HFFc6 (cell line): ENCODE data around the gene BCAS3. TPM values are rescaled to one million over a fixed set of nuclear protein-coding genes. Genes with fewer than 3 reads are reported as not detected.
"Not testable (repeated sequence)": the region's sequence is repeated elsewhere in the genome, so short reads cannot be mapped to it uniquely, and the experiment has no call there.

Experiments used
- DNase-seq: peaks from one replicate; pipeline ENCODE4 v3.0.0-alpha.2; 2018
- H3K27ac Mint-ChIP-seq: 2 replicates; pipeline ENCODE4 v1.8.0; 2020; ENCODE audit warnings: mild to moderate bottlenecking, mixed read lengths
- H3K27me3 Mint-ChIP-seq: 2 replicates; pipeline ENCODE4 v1.8.0; 2021; ENCODE audit warnings: mild to moderate bottlenecking, moderate library complexity, mixed read lengths; ENCODE audit not compliant: insufficient read depth
- H3K36me3 Mint-ChIP-seq: 2 replicates; pipeline ENCODE4 v1.8.0; 2021; ENCODE audit warnings: low read depth, mixed read lengths
- H3K4me1 Mint-ChIP-seq: 2 replicates; pipeline ENCODE4 v1.8.0; 2020; ENCODE audit warnings: low read depth, mixed read lengths
- H3K4me3 Mint-ChIP-seq: 2 replicates; pipeline ENCODE4 v1.8.0; 2020; ENCODE audit warnings: mild to moderate bottlenecking, moderate library complexity, mixed read lengths
- H3K9me3 Mint-ChIP-seq: 2 replicates; pipeline ENCODE4 v1.8.0; 2020; ENCODE audit warnings: mild to moderate bottlenecking, mixed read lengths
- total RNA-seq, 6 experiments: library from RNA; stranded (reverse); fragmentation: NEBNext Ultra II Directional; extraction: Animal tissue kit (Norgen Biotek cat#: 25700); gene quantifications; 2 replicates in 1 of 6; 3 replicates in 5 of 6; pipeline ENCODE4 v1.2.3, GENCODE V29; 2021
- TF ChIP-seq, protein P1 (sequence below): fragments of 200-600 bp; sonication (generic); IDR thresholded peaks from 2 replicates; pipeline ENCODE4 v1.5.0; 2021; ENCODE audit warnings: antibody characterized with exemption, mild to moderate bottlenecking

Gene BCAS3
- total RNA-seq, 6 experiments from 2014 or later, result 9.8 to 13.8 (median 12.0) TPM

DNA sequence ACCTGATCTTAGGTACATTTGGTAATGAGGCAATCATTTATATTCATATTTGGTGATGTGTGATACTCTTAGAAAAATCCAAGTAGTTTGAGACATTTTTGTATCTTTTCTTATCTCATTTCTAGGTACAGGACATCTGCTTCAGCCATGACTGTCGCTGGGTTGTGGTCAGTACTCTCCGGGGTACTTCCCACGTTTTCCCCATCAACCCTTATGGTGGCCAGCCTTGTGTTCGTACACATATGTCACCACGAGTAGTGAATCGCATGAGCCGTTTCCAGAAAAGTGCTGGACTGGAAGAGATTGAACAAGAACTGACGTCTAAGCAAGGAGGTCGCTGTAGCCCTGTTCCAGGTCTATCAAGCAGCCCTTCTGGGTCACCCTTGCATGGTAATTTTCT, 312.2 kb downstream of the BCAS3 start:
- H3K36me3 Mint-ChIP-seq, result no peaks in the 10 kb centered on the region
- no peak for DNase-seq
- TF ChIP-seq, protein P1, sequence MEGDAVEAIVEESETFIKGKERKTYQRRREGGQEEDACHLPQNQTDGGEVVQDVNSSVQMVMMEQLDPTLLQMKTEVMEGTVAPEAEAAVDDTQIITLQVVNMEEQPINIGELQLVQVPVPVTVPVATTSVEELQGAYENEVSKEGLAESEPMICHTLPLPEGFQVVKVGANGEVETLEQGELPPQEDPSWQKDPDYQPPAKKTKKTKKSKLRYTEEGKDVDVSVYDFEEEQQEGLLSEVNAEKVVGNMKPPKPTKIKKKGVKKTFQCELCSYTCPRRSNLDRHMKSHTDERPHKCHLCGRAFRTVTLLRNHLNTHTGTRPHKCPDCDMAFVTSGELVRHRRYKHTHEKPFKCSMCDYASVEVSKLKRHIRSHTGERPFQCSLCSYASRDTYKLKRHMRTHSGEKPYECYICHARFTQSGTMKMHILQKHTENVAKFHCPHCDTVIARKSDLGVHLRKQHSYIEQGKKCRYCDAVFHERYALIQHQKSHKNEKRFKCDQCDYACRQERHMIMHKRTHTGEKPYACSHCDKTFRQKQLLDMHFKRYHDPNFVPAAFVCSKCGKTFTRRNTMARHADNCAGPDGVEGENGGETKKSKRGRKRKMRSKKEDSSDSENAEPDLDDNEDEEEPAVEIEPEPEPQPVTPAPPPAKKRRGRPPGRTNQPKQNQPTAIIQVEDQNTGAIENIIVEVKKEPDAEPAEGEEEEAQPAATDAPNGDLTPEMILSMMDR, result no peak
- no peaks in the 10 kb centered on the region for H3K4me1 Mint-ChIP-seq
- H3K27ac Mint-ChIP-seq, result no peak overlapping the region
- H3K27me3 Mint-ChIP-seq, result no peaks in the 10 kb centered on the region; the same call in 1 of the 2 replicates
- no peak overlapping the region for H3K4me3 Mint-ChIP-seq
- H3K9me3 Mint-ChIP-seq, result no peaks in the 10 kb centered on the region

DNA sequence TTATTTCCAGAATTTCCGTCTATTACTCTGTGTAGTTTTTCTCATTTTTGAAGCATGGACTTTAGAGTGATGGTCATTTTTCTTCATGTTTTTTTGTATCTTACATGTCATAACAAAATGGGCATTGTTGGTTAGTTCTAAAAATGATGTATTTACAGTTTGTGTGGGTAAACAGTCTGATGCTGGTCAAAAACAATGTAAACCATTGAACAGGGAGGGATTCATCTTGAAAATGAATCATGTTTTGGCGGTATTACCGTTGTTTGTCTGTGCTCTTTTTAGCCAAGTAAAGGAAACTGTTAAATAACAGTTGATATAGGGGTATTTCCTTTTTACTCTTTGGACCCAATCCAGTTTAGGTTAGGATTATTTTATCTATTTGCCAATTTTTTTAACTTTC, 315.8 kb downstream of the BCAS3 start:
- H3K27ac Mint-ChIP-seq, result no peak overlapping the region
- no peaks in the 10 kb centered on the region for H3K27me3 Mint-ChIP-seq
- H3K4me3 Mint-ChIP-seq, result no peak overlapping the region
- no peak for DNase-seq
- no peaks in the 10 kb centered on the region for H3K9me3 Mint-ChIP-seq
- no peaks in the 10 kb centered on the region for H3K36me3 Mint-ChIP-seq
- H3K4me1 Mint-ChIP-seq, result peaks cover 2% of the 10 kb centered on the region
- TF ChIP-seq, protein P1, result no peak

DNA sequence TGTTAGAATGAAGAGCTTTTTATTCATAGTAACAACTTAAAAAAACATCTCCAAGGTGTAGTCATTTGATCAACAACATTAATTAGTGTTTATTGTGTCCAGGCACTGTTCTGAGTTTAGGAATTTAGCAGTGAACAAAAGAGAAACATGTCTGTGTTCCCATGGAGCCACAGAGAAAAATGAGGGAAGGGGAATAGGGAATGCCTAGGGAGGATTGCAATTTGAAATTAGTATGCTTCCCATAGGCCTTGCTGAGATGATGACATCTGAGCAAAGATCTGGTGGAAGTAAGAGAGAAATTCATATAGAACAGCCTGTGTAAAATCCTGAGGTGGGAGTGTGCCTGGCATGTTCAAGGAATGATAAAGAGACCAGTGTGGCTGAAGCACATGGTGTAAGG, 318.0 kb downstream of the BCAS3 start:
- no peaks in the 10 kb centered on the region for H3K36me3 Mint-ChIP-seq
- TF ChIP-seq, protein P1, result no peak

DNA sequence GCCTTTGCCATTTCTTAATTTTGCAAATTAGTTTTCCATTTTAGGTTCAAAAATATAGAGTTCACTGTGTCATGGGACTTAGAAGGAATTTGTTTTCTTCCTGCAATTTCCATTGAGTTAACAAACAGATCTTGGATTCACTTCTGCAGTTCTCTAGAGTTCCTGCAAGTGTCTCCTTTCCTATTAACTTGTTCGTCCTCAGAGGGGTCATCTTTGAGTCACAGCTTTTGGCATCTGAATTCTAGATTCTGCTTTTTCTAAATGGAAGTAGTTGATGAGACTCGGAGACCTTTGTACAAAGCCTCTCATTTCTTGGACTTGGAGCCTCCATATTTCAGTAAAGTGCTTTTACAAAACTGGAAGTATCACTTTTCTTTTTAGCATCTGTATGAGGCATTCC, 323.3 kb downstream of the BCAS3 start:
- TF ChIP-seq, protein P1, result peak; percentile 79
- Mint-ChIP-seq H3K9me3 (no peaks in the 10 kb centered on the region), H3K27me3 (no peaks in the 10 kb centered on the region), H3K4me3 (peak overlapping the region; percentile 54; the same call in 1 of the 2 replicates), H3K36me3 (peaks cover 4% of the 10 kb centered on the region; the same call in 1 of the 2 replicates), H3K4me1 (peaks cover 49% of the 10 kb centered on the region), H3K27ac (peak overlapping the region; percentile 14; the same call in 1 of the 2 replicates)
- DNase-seq, result peak; percentile 63

More for the DNA sequence above, 318.0 kb downstream of the BCAS3 start:
- no peaks in the 10 kb centered on the region for H3K27me3 Mint-ChIP-seq
- H3K4me1 Mint-ChIP-seq, result peaks cover 15% of the 10 kb centered on the region
- no peak overlapping the region for H3K27ac Mint-ChIP-seq
- no peak for DNase-seq
- H3K9me3 Mint-ChIP-seq, result no peaks in the 10 kb centered on the region
- no peak overlapping the region for H3K4me3 Mint-ChIP-seq

DNA sequence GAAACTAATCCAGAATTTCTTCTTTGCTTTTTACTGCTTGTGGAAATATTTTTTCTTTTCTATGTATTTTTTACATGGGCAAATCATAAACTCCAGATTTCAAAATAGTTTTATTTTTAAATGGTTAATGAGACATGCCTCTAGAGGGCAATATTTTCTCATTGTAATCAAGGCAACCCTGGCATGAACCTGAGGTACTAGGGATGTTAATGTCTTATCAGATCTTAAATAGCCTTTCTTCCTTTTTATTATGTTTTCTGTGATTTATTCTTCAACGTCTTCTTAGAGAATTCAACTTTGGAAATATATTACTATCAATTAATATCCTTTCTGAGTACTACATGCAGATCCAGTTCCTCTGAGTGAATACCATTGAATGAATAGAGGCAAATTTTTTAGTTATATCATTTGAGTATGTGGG, 324.7 kb downstream of the BCAS3 start:
- TF ChIP-seq, protein P1, result peak; percentile 83
- H3K27me3 Mint-ChIP-seq, result no peaks in the 10 kb centered on the region
- DNase-seq, result peak; percentile 22
- no peaks in the 10 kb centered on the region for H3K9me3 Mint-ChIP-seq
- H3K4me1 Mint-ChIP-seq, result peaks cover 49% of the 10 kb centered on the region
- peaks cover 4% of the 10 kb centered on the region; the same call in 1 of the 2 replicates for H3K36me3 Mint-ChIP-seq
- no peak overlapping the region for H3K27ac Mint-ChIP-seq
- H3K4me3 Mint-ChIP-seq, result no peak overlapping the region

DNA sequence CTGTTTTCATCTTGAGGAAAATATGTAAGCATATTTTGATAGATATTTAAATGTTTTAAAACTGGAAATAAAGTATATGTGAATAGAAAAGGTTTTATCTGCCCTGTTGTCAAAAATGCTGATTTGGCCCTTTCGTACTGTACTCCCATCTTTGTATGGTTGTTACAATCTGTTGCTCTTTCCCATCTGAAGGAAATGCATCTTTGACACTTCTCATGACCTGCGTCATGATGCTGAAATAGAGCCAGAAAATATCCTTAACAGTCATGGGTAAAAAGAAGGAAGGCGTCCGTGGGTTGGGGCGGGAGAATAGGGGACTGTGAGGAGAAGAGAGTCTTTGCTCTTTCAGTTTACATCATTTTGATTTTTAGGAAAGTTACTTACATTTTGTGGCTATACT, 327.7 kb downstream of the BCAS3 start:
- Mint-ChIP-seq H3K9me3 (no peaks in the 10 kb centered on the region), H3K36me3 (peaks cover 4% of the 10 kb centered on the region; the same call in 1 of the 2 replicates), H3K4me1 (peaks cover 34% of the 10 kb centered on the region), H3K27me3 (no peaks in the 10 kb centered on the region), H3K27ac (no peak overlapping the region), H3K4me3 (no peak overlapping the region)
- DNase-seq, result no peak
- TF ChIP-seq, protein P1, result no peak

DNA sequence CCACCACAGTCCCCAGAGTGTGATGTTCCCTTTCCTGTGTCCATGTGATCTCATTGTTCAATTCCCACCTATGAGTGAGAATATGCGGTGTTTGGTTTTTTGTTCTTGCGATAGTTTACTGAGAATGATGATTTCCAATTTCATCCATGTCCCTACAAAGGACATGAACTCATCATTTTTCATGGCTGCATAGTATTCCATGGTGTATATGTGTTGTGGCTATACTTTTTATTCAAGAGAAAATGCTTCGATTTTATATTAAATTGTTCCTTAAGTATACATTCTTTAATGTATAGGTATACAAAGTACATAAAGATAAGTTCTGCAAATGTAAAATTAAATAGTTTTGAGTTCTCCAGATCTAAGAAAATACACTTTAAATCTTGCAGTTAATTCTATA, 328.3 kb downstream of the BCAS3 start:
- H3K4me3 Mint-ChIP-seq, H3K36me3 Mint-ChIP-seq, H3K27ac Mint-ChIP-seq, H3K27me3 Mint-ChIP-seq, H3K9me3 Mint-ChIP-seq, DNase-seq: not testable (repeated sequence)
- peaks cover 31% of the 10 kb centered on the region for H3K4me1 Mint-ChIP-seq
